Measurements from ENCODE around the gene SEMA3D. TPM values are rescaled to one million over a fixed set of nuclear protein-coding genes. Genes with fewer than 3 reads are reported as not detected.

SEMA3D gene
- total and polyA plus RNA-seq, 9 donors, result 0.75 to 6.1 (median 3.0) TPM

DNA sequence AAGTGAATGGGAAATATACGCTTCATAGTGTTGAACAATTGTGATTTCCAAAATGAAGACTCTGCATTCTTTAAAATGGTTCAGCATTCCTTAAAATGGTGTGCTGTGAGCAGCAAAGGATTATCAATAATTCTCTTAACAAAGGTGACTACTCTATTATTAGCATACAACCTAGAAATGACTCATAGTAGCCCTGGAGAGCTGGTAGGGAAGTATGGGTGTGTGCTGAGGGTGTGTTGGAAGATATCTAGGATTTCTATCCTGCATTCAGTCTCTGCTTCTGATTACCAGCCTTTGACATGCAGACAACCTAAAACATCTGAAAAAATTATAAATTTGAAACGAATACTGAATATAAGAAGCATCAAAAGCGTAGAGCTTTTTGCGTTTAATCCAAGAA is 72.5 kb downstream of the SEMA3D start:
- intact Hi-C loops (cut with DNase I), result no loop called here
- no peaks in the 10 kb centered on the region for H3K27me3 ChIP-seq
- WGBS, 3 donors, result 94 to 96% (median 94%) methylated on average over 4 of the region's 4 CpGs

DNA sequence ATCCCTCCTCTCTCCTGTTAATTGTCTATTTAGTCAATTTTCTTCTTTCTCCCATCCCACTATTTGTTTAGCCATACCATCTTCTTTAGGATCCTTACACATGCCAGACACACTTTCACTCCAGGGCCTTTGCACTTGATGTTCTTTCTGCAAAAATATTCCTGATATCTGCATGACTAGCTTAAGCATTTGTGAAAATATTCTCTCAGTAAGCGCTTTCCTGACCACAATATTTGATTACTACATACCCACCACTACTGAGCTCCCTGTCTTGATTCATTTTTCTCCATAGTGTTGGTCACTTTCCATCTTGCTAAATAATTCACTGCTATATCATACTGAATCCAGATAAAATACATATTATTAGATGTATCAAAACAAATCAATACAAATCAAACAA is 75.1 kb downstream of the SEMA3D start:
- intact Hi-C loops (cut with DNase I), result no loop called here
- no peaks in the 10 kb centered on the region for H3K27me3 ChIP-seq
- TF ChIP-seq EP300 (IDR thresholded peaks at IDR 0.05) (no peak), POLR2A (IDR thresholded peaks at IDR 0.05) (no peak)
- TF ChIP-seq, protein P1, sequence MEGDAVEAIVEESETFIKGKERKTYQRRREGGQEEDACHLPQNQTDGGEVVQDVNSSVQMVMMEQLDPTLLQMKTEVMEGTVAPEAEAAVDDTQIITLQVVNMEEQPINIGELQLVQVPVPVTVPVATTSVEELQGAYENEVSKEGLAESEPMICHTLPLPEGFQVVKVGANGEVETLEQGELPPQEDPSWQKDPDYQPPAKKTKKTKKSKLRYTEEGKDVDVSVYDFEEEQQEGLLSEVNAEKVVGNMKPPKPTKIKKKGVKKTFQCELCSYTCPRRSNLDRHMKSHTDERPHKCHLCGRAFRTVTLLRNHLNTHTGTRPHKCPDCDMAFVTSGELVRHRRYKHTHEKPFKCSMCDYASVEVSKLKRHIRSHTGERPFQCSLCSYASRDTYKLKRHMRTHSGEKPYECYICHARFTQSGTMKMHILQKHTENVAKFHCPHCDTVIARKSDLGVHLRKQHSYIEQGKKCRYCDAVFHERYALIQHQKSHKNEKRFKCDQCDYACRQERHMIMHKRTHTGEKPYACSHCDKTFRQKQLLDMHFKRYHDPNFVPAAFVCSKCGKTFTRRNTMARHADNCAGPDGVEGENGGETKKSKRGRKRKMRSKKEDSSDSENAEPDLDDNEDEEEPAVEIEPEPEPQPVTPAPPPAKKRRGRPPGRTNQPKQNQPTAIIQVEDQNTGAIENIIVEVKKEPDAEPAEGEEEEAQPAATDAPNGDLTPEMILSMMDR (IDR thresholded peaks at IDR 0.05), result no peak
- H3K4me1 ChIP-seq (ENCODE audit: insufficient read depth), result no peaks in the 10 kb centered on the region
- 41 to 58% (median 54%) methylated on average over 1 of the region's 1 CpG for WGBS, 3 donors
- no peak for DNase-seq
- no peak overlapping the region for H3K4me3 ChIP-seq
- H3K27ac ChIP-seq, result no peak overlapping the region
- no peaks in the 10 kb centered on the region for H3K9me3 ChIP-seq
- H3K36me3 ChIP-seq, result no peaks in the 10 kb centered on the region

More for the DNA sequence above, 72.5 kb downstream of the SEMA3D start:
- H3K4me3 ChIP-seq, result no peak overlapping the region
- H3K27ac ChIP-seq, result no peak overlapping the region
- no peaks in the 10 kb centered on the region for H3K9me3 ChIP-seq
- TF ChIP-seq POLR2A (IDR thresholded peaks at IDR 0.05) (no peak), EP300 (IDR thresholded peaks at IDR 0.05) (no peak)
- TF ChIP-seq, protein P1 (IDR thresholded peaks at IDR 0.05), result no peak
- H3K4me1 ChIP-seq (ENCODE audit: insufficient read depth), result no peaks in the 10 kb centered on the region
- no peaks in the 10 kb centered on the region for H3K36me3 ChIP-seq
- DNase-seq, result no peak

DNA sequence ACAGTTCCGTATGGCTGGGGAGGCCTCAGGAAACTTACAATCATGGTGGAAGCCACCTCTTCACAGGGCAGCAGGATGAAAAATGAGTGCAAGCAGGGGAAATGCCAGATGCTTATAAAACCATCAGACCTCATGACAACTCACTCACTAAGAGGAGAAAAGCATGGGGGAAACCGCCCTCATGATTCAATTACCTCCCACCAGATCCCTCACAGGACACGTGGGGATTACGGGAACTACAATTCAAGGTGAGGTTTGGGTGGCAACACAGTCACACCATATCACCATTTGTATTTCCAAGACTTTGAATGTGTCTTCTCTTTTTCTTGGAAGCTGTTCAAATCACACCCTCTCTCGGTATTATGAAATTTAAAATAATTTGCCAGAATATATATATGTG is 80.1 kb downstream of the SEMA3D start:
- TF ChIP-seq EP300 (IDR thresholded peaks at IDR 0.05), result no peak
- Histone ChIP-seq H3K4me3 (no peak overlapping the region), H3K27ac (no peak overlapping the region), H3K4me1 (ENCODE audit: insufficient read depth) (peaks cover 2% of the 10 kb centered on the region), H3K27me3 (no peaks in the 10 kb centered on the region), H3K9me3 (no peaks in the 10 kb centered on the region), H3K36me3 (no peaks in the 10 kb centered on the region)
- 93 to 94% (median 94%) methylated on average over 5 of the region's 5 CpGs for WGBS, 3 donors
- intact Hi-C loops (cut with DNase I), result no loop called here
- DNase-seq, result no peak

DNA sequence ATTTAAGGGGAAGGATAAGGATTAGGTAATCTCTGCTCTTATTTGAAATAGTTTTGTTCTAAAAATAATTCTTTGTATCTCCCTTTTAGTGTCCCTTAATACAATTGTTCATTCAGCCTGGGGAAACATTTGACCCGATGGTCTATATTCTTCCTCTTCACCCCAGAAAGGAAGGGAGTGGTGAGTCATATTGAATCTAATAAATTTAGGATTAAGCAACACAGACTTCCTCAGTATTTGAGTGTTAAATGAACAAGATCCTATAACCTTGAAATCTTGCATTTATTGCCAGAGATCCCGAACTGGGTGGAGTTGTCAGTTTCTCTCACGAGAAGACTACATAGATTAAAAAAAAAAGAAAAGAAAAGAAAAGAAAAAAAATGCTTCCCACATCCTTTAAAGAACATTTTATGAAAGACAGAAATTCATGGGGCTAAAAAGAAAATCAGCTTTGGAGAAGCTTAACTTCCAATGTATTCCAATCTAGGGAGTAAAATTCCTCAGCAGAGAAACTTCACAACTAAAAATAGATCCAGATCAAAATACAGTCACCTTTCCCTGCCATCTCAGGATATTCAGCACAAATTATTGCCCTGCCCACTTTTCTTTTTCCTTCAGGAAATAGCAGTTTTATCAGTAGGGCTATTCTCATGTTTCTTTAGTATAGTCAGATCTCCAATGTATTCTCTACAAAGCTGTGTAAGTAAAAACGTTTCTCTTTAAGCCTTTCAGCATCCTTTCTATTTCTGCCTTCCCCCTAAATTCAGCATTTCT is 82.2 kb downstream of the SEMA3D start:
- Histone ChIP-seq H3K4me1 (ENCODE audit: insufficient read depth) (peaks cover 2% of the 10 kb centered on the region), H3K36me3 (no peaks in the 10 kb centered on the region), H3K27me3 (no peaks in the 10 kb centered on the region), H3K27ac (no peak overlapping the region), H3K4me3 (no peak overlapping the region), H3K9me3 (no peaks in the 10 kb centered on the region)
- DNase-seq, result peak in 1 of 5 donors; percentile 22
- intact Hi-C loops (cut with DNase I), result no loop called here
- TF ChIP-seq POLR2A (IDR thresholded peaks at IDR 0.05) (no peak), EP300 (IDR thresholded peaks at IDR 0.05) (no peak)
- TF ChIP-seq, protein P1 (IDR thresholded peaks at IDR 0.05), result no peak
- WGBS, 3 donors, result 5 to 9% (median 9%) methylated on average over 4 of the region's 4 CpGs

DNA sequence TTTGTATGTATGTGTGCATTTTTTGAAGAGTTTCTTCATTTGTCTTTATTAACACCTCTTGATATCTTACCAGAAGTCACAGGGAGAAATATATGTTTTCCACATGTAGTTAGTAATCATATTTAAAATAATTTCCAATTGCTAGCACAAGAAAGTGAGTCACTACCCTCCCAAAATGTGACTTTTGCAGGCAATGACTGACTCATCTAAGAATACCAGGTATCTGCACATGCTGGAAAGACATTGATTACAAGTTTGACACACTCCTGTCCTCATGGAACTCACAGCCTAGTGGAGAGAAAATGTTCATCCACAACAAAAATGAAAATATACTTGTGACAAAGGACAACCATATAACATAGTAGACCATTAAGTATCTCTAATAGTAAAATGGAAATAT is 82.9 kb downstream of the SEMA3D start:
- Histone ChIP-seq H3K4me3 (no peak overlapping the region), H3K27ac (no peak overlapping the region), H3K9me3 (no peaks in the 10 kb centered on the region), H3K36me3 (no peaks in the 10 kb centered on the region), H3K4me1 (ENCODE audit: insufficient read depth) (peaks cover 2% of the 10 kb centered on the region), H3K27me3 (no peaks in the 10 kb centered on the region)
- intact Hi-C loops (cut with DNase I), result no loop called here
- TF ChIP-seq EP300 (IDR thresholded peaks at IDR 0.05) (no peak), POLR2A (IDR thresholded peaks at IDR 0.05) (no peak)
- TF ChIP-seq, protein P1 (IDR thresholded peaks at IDR 0.05), result no peak
- no peak for DNase-seq
